NCI-H82 (cell line): ENCODE measurements around the gene CDR2L.
"Not testable (repeated sequence)": the region's sequence is repeated elsewhere in the genome, so short reads cannot be mapped to it uniquely, and the experiment has no call there.

Experiments used
- DNase-seq: peaks from one replicate; lab custom pipeline; 2025; lab: John Stamatoyannopoulos, UW

Gene CDR2L

DNA sequence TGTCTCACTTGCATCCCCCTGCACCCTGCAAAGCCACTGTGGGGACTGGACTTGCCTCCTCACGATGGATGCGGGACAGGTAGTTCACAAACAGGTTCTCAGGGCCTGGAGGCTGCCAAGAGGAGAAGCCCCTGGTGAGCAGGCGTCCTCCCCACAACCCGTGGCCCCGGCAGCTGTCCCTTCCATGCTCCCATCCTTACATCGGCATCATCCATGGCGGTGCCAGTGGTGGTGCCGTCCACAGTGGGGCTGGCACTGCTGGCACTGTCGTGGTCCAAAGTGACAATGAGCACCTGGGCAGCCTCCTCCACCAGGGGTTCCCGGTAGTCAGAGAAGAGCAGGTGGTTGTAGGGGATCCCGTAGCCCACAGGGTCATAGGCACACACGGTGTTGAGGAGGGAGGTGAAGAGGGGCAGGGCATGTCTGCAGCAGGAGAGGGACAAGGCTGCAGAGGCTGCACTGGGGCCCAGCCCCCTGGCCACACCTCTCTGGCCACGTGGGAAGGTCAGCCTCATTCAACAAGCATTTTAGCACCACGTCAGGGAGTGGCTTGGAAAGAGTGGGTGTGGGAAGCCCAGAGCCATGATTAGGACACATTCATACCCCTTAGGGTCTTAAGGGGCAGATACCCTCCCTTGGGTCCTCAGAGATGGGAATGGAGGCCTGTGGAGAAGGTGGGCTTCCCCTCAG lies 27.5 kb upstream of the CDR2L start:
- DNase-seq, result no peak

DNA sequence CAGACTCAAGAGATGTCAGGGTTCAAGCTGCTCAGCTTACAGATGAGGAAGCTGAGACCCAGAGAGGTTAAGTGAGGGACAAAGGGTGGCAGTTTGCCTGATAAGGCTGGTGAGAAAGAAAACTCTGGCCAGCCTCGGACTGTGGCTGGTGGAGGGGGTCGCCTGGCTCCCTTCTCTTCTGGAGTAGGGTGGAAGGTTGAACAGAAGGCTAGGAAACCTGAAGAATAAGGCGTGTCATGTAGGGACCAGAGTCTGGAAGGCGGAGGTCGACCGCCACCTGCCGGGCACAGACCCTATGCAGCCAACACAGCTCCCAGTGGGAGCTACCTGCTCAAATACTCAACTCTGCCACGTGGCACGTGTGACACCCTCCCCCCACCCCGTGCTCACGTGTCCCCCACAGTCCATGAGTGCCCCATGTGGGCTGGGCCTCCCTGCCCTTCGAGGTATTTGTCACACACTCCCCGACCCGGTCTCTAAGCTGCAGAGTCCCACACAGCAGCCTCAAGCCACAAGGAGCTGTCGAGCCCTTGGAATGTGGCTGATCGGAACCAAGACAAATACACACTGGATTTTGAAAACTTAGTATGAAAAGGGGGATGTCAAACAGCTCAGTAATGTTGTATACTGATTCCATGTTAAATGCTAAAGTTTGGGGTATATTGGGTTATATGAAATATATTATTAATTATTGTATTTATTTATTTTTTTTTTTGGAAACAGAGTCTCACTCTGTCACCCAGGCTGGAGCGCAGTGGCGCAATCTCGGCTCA lies 26.7 kb upstream of the CDR2L start:
- DNase-seq, result peak; percentile 96

DNA sequence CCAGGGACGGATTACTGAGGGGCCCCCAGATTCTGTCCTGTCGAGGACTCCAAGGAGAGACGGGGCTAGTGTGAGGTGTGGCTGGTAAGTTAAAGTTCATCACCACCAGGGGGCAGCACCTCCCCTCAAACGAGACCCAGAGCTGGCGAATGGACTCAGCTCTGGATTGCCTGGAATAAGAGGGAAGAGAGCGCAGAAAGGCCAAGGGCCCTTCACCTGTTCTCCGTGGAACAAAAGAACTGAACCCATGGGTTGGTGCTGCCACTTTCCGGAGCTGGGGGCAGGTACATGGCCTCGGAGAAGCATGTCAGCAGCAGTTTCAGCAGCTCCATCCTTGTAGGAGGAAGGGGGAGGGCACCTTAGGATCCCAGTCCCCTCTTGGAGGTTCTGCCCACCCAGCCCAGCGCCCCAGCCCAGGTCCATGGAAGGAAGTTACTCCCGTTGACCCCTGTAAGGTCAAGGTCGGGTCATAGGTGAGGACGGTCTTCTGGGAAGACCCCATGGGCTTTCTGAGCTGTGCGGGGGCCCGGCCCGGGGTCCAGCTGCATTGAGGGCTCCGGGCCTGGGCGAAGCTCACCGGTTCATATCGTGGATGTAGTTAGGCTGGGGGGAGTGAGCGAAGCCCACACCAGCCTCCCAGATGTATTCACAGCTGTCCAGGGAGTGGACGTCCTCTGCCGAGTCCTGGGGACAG lies 25.6 kb upstream of the CDR2L start:
- DNase-seq, result peak; percentile 95

DNA sequence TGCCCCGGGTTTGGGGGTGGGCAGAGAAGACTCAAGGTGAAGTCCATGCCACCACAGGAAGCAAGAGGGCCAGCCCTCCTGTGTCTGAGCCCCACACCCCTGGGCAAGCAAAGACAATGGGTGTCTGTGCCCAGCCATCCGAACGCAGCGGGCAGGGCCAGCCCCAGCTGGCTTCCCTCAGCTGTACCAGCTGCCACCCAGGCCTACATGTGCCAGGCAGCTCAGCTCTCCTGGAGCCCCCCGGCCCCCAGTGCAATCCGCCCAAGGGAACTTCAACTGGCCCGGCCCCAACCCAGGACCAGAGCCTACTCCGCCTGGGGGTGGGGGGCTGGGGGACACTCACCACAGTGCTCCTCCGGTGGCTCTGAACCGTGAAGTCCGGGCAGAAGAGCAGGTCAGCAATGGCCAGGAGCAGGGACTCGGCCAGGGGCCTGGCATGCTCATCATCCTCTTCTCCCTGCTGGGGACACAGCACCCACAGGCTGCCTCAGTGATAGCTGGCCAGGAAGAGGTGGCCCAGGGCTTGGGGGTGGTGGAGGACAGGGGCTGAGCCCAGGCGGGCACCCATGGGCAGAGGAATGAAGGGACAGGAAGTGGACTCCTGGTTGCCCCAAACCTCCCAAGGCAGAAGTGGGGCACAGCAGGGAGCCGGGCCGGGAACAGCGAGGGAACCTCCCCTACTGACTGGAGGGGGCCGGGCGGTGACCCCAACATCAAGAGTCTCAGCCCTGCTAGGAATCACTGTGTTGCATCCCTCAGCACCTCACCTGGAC lies 24.6 kb upstream of the CDR2L start:
- DNase-seq, result no peak

DNA sequence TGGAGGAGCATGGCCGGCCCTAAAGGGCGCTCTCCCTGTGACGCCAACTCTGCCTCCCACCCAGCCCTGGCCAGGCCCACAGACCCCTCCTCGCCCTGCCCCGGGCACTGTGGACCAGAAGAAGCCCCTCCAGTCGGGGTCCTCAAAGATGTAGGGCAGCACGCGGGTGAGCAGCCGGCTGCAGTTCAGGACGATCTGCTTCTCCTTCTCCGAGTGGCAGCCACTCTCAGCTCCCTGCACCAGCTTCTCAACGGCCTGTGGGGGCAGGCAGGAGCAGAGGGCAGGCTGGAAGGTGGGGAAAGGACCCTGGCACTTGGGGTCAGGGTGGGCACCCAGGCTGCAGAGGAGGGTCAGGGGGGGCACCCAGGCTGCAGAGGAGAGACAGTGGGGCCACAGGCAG lies 23.8 kb upstream of the CDR2L start:
- DNase-seq, result peak; percentile 41

DNA sequence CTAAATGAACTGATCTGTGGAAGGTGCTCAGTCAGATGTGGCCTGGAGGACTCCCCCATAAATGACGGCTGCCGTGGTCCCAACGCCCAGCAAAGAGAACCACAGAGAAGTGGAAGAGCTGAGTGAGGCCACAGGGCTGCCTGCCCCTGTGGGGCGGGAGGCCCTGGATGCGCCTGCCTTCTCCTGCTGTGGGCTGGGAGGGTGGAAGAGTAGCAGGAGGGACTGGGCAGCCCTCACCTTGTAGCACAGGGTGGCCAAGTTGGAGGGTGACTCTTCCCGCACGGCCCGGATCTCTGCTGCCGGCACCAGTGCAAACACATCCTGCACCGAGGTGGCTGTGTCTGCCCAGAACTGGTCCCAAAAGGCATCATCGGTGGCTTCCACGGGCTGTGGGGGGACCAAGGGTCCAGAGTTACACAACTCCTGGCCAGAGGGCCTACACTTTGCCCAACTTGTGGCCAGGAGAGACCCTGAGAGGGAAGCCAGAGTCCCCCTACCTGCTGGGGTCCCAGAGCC lies 23.1 kb upstream of the CDR2L start:
- DNase-seq, result no peak

DNA sequence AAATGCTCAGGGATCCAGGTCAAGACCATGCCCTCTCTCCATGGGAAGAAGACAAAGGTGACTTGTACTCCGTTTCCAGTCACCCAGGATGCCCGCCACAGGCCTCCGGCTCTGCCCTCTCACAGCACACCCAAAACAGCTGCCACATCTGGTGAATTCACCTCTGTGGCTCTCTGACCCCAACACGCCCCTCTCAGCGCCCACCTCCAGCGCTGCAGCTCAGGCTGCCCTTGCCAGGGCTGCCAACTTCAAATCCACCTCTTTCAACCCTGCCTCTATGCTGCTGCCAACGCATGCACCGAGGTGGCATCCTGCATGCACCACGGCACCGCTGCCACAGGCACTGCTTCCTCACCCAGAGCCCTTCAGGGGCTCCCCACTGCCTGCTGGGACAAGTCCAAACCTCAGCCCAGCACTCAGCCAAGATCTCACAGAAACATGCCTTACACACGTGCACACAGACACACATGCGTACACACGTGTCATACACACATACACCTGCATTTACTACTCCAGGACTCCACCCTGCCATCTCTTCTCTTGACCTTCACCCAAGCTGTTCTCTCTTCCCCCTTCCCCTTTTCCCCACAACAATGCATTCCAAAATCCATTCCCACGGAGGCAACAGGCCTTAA lies 22.3 kb upstream of the CDR2L start:
- DNase-seq, result no peak

DNA sequence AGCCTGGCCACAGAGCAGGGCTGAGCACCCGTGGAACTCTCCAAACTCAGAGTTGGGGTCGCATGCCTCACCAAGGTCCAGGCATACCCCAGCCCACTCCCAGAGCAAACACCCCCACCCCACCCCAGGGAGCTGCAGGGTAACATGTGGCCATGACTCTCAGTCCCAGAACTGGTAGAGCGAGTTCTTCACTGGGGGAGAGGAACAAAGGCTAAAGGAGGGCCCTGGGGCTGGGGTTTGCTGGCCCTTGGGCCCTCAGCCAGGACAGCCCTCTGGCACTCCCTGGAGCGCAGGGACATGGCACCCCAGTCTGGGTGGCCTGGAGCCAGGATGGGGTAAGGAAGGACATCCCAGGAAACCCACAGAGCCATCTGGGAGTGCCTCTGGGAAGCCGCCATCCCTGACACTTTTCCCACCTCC lies 19.1 kb upstream of the CDR2L start:
- no peak for DNase-seq

DNA sequence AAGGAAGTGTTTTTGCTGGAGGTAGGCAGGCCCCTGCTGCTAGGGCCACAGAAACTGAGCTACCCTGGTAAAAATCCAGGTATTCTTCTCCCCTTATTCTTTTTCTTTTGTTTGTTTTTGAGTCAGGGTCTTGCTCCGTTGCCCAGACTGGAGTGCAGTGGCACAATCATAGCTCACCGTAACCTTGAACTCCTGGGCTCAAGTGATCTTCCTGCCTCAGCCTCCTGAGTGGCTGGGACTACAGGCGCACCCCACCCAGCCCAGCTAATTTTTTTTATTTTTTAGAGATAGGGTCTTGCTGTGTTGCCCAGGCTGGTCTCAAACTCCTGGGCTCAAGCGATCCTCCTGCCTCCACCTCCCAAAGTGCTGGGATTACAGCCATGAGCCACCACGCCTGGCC lies 17.9 kb upstream of the CDR2L start:
- not testable (repeated sequence) for DNase-seq

DNA sequence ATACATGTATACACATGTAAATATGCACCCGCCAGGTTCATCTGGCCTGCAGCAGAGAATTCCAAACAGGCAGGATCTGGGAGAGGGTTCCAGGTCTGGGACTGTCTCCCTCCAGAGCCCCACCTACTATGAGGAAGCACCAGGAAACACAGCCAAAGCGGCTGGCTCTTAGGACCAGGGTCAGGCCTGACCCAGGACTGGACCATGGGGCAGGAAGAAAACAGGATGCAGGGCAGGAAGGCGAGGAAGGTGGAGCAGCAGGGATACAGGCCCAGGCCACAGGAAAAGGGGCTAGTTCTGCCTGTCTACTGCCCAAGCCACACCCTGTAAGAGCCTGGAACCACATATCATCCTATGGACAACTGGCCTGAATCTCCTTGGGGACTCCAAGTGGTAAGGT lies 17.0 kb upstream of the CDR2L start:
- no peak for DNase-seq

DNA sequence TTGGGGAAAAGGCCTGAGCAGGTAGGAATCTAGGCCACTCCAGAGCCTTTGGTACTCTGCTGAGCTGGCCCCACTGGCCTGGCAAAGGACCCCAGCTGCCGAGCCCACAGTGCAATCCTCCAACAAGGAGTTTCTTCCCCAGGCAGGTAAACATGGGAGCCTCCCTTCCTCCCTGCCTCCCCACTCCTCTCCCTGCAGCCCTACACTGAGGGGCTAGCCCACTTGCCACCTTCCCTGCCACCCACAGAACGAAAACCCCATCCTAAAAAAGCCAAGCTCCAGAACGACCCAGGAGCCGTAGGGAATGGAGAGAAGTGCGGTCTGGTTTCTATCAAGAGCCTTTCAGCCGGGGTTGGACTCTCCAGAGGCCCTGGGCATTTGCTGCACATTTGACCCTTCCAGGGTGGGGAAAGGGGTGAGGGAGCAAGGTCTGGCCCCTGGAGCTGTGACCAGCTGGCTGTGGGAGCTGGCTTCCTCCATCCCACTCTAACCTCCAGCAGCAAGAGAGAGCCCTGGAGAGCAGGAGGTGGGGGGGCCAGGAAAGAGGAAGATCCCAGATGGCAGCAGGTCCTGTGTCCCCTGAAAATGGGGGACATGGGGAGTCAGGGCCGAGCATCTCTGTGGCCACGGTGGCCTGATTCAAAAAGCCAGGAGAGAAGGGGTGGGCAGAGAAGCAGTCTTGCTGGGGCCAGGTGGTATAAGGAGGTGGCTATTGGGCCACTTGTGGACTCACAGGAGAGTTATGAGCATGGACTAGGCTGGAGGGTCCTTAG lies 16.2 kb upstream of the CDR2L start:
- no peak for DNase-seq

DNA sequence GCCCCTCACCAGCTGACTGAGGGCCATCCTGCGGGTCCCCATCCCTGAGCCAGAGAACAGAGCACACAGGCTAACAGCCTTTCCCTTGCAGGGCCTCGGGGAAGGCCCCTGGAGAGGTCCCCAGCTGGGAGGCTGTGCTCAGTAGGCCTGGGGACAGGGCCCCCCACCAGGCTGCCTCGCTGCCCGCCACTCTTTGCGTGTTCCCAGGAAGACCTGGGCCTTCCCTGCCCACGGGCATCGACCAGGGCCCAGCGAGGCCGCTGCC lies 15.7 kb upstream of the CDR2L start:
- DNase-seq, result no peak

DNA sequence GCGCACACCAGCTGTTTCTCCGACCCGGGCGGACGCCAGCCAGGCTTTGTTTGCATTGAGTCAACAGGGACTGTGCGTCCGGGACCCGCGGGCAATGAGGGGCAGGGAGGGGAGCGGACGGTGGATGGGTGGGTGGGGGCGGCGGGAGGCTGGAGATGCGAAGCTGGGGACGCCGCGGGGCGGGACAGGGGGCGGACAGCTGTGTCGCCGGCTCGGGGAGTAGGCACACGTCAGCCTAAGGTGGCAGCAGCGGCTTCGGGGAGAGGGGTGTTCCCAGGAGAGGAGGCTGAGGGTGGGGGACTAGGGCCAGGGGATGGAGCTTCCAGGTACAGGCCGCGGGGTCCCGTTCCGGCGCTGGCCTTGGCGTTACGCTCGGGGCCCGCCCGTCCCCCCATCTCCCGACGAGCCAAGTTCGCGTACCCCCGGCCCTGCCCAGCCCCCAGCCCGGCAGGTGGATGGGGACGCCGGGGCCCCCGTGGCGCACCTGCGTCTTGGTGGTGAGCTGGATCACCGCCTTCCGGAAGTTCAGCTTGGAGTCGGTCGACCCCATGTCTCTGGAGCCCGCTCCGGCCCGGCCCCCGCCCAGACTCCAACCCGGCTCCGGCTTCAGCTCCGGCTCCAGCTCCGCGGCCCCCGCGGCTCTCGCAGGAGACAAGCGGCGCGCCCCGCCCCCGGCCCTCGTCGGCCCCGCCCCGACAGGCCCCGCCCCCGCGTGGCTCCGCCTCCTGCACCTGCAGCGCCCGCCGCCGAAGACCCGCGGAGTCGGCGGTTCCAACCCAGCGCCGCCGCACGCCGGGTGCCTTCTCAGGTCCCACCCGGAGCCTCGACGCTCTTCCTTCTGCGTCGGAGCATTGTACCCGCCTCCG lies 15.1 kb upstream of the CDR2L start, which contains the start of gene HID1:
Gene HID1 (minus strand): TSS at position 653 of the 866 bp plus-strand sequence. CDS start 103 bp downstream, at position 550.
- peak; percentile 76 for DNase-seq

DNA sequence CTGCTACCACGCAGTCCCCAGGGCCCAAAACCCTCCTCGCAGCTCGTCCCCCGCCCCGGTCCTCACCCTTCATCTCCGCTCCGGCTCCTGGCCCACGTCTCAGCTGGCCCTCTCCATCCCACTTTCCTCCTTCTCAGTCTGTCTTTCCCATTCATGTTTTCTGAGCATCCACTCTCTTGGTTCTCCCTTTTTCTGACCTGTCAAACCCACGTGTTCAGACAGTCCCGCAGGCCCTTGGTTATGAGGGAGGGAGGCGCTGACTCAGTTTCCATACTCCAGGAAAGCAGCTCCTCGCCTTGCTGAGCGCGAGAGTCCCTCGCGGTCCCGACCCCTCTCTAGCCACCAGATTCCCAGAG lies 14.5 kb upstream of the CDR2L start:
- DNase-seq, result no peak

DNA sequence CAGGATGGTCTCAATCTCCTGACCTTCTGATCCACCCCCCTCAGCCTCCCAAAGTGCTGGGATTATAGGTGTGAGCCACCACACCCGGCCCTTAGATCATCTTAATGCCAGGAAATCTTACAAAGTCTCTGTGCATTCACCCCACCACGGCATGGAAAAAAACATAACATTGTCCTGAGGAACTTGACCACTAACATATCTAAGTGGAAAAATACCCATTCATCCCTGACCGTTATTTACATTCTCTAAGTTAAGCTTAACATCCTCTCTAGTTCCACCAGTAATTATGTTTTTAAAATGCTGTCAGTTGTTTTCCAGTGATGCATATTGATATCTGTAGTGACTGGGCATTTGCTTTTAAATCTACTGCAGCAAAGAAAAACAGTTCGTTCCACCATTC lies 11.5 kb upstream of the CDR2L start:
- no peak for DNase-seq

DNA sequence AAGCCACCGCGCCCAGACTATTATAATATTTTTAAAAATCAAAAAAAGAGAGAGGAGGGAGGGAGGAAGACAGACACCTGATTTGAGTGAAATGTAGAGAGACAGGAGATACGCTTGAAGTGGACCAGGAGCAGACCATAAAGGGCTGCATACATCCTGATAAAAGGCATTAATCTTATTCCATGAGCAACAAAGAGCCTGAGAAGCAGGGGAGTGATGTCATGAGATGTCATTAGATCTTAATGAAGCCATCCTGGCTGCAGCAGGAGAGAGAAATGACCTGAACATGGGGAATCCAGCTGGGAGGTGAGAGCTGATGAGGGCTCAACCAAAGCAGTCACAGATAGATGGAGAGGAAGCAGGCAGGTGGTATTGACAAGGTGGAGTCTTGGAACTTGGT lies 9.6 kb upstream of the CDR2L start:
- no peak for DNase-seq

DNA sequence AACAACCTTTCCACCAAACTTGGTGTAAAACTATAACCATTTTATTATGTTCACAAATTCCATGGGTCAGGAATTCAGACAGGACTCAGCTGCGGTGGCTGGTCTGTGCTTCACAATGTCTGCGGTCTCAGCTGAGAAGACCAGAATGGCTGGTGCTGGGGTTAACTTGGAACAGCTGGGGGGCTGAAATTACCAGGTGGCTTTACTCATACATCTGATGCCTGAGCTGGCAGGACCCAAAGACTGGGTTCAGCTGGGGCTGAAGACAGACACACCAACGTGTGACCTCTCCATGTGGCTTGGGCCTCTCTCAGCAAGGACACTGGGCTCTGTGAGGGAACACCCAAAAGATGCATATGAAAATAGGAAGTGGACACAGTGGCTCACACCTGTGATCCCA lies 9.2 kb upstream of the CDR2L start:
- no peak for DNase-seq

DNA sequence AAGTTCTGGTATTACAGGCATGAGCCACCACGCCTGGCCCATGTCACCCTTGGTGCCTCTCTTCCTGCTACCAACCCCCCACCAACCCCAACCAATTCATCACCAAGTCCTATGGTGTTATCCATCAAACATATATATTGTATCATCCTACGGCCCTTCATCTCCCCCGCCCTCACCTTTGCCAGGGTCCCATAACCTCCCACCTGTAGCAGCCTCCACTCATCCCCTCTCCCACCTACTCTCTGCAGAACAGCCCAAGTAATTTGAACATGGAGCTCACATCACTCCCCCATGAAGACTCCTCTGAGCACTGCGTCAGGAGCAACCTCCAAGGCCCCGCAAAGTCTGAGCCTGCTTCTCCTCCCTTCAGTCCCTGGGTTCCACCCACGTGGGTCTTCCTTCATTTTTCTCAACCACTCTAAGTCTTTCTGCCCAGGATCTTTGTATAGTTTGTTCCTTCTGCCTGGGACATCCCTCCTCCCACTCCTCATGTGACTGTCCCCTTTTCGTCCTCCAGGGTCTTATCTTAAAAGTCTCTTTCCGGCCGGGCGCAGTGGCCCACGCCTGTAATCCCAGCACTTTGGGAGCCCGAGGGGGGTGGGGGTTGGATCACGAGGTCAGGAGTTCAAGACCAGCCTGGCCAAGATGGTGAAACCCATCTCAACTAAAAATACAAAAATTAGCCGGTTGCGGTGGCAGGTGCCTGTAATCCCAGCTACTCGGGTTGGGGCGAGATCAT lies 7.9 kb upstream of the CDR2L start:
- DNase-seq, result no peak

DNA sequence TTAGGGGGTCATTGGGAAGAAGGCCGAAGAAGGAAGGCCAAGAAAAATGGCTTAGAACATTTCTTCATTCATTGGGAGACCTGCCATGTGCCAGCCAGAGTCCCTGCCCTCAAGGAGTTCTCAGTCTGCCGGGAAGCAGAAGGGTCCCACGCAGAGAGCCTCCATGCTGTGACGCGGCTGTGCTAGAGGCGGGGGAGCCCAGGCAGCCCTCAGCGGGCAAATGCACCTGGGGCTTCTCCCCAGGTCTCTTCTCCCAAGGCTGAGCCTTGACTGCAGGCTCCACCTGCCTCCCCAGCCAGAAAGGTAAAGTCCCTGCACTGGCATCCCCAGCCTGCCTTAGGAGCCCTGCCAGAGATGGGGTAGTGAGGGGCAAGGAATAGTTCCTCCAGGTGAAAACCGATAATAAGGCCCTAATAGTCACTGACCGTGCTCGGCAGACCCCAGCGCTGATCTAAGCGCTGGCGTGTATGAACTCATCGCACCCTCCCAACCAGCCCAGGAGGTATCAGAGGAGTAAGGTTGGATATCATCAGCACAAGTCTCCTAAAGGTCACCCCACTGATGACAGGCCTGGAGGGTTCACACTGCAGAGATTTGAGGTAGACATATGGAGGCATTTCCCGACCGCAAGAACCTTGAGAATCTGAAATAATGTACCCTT lies 6.0 kb upstream of the CDR2L start:
- DNase-seq, result no peak
